ENCODE results near the gene LRIT3.

GRCh38 chr4:109878355-109878754 lies 30.4 kb downstream of the LRIT3 start:
- TF ChIP-seq CTCF (IDR thresholded peaks at IDR 0.05; ENCODE audit: poor library complexity) (no peak), EZH2 (IDR thresholded peaks at IDR 0.05; ENCODE audit: borderline replicate concordance) (no peak), EZH2phosphoT487 (IDR thresholded peaks at IDR 0.05; ENCODE audit: low read depth, severe bottlenecking, unreplicated experiment) (no peak)

Measured in hepatocyte (in vitro differentiated cells).